ENCODE data around the gene SNCG.
A peak's percentile ranks its signal among the peaks of the same experiment; 100 is the strongest.

DNA sequence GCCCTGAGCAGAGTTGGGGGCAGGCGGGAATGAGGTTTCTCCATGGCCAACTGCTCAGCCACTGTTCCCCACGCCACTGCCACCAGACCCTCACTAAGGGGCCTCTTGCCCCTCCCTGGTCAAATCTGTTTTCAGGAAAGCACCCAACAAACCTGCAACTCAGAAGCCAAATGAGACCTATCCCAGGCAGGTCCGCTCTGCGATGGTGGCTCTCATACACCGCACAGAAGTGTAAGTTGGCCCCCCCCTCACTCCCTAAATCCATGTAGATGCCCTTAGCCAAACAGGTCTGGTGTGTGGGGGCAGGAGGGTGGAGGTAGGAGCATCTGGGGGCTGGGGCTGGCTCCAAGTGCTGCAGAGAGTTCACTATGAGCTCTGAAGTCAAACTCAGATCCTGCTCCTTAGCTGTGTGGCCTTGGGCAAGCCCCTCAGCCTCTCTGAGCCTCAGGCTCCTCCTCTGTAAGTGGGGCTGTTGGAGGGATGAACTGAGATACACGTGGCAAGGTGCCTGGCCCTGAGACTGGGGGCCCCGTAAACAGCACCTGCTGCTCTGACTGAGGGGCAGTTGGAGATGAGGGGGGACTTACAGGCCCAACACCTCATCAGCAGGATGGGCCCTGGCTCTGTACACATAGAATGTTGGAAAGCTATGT lies 2.1 kb upstream of the SNCG start:
- TF ChIP-seq, protein P1, sequence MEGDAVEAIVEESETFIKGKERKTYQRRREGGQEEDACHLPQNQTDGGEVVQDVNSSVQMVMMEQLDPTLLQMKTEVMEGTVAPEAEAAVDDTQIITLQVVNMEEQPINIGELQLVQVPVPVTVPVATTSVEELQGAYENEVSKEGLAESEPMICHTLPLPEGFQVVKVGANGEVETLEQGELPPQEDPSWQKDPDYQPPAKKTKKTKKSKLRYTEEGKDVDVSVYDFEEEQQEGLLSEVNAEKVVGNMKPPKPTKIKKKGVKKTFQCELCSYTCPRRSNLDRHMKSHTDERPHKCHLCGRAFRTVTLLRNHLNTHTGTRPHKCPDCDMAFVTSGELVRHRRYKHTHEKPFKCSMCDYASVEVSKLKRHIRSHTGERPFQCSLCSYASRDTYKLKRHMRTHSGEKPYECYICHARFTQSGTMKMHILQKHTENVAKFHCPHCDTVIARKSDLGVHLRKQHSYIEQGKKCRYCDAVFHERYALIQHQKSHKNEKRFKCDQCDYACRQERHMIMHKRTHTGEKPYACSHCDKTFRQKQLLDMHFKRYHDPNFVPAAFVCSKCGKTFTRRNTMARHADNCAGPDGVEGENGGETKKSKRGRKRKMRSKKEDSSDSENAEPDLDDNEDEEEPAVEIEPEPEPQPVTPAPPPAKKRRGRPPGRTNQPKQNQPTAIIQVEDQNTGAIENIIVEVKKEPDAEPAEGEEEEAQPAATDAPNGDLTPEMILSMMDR (IDR thresholded peaks at IDR 0.05) = no peak
- TF ChIP-seq POLR2A (IDR thresholded peaks at IDR 0.05; ENCODE audit: low read length) (no peak), JUN (IDR thresholded peaks at IDR 0.05) (no peak), FOXS1 (CRISPR knock-in tag; IDR thresholded peaks at IDR 0.05) (no peak), EP300 (IDR thresholded peaks at IDR 0.05) (no peak), SMC3 (IDR thresholded peaks at IDR 0.05) (no peak), ZFP36 (IDR thresholded peaks at IDR 0.05; ENCODE audit: borderline replicate concordance, partially characterized antibody) (peak; percentile 17), ZC3H11A (IDR thresholded peaks at IDR 0.05) (no peak)
- TF ChIP-seq, protein P2, sequence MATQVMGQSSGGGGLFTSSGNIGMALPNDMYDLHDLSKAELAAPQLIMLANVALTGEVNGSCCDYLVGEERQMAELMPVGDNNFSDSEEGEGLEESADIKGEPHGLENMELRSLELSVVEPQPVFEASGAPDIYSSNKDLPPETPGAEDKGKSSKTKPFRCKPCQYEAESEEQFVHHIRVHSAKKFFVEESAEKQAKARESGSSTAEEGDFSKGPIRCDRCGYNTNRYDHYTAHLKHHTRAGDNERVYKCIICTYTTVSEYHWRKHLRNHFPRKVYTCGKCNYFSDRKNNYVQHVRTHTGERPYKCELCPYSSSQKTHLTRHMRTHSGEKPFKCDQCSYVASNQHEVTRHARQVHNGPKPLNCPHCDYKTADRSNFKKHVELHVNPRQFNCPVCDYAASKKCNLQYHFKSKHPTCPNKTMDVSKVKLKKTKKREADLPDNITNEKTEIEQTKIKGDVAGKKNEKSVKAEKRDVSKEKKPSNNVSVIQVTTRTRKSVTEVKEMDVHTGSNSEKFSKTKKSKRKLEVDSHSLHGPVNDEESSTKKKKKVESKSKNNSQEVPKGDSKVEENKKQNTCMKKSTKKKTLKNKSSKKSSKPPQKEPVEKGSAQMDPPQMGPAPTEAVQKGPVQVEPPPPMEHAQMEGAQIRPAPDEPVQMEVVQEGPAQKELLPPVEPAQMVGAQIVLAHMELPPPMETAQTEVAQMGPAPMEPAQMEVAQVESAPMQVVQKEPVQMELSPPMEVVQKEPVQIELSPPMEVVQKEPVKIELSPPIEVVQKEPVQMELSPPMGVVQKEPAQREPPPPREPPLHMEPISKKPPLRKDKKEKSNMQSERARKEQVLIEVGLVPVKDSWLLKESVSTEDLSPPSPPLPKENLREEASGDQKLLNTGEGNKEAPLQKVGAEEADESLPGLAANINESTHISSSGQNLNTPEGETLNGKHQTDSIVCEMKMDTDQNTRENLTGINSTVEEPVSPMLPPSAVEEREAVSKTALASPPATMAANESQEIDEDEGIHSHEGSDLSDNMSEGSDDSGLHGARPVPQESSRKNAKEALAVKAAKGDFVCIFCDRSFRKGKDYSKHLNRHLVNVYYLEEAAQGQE (IDR thresholded peaks at IDR 0.05) = no peak
- TF ChIP-seq, protein P3, sequence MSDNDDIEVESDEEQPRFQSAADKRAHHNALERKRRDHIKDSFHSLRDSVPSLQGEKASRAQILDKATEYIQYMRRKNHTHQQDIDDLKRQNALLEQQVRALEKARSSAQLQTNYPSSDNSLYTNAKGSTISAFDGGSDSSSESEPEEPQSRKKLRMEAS (IDR thresholded peaks at IDR 0.05) = no peak
- TF ChIP-seq, protein P4, sequence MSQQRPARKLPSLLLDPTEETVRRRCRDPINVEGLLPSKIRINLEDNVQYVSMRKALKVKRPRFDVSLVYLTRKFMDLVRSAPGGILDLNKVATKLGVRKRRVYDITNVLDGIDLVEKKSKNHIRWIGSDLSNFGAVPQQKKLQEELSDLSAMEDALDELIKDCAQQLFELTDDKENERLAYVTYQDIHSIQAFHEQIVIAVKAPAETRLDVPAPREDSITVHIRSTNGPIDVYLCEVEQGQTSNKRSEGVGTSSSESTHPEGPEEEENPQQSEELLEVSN (IDR thresholded peaks at IDR 0.05; ENCODE audit: borderline replicate concordance, low read depth) = no peak
- TF ChIP-seq, protein P5, sequence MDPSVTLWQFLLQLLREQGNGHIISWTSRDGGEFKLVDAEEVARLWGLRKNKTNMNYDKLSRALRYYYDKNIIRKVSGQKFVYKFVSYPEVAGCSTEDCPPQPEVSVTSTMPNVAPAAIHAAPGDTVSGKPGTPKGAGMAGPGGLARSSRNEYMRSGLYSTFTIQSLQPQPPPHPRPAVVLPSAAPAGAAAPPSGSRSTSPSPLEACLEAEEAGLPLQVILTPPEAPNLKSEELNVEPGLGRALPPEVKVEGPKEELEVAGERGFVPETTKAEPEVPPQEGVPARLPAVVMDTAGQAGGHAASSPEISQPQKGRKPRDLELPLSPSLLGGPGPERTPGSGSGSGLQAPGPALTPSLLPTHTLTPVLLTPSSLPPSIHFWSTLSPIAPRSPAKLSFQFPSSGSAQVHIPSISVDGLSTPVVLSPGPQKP (IDR thresholded peaks at IDR 0.05; ENCODE audit: low read depth, low read length) = no peak
